Measurements from ENCODE around the gene NDST3.

The NDST3 gene

GRCh38 chr4:118226311-118227010 is 192.2 kb downstream of the NDST3 start:
- TF ChIP-seq OSR1 (CRISPR knock-in tag; IDR thresholded peaks at IDR 0.05) (no peak), ZFP3 (CRISPR knock-in tag; IDR thresholded peaks at IDR 0.05) (no peak), TOX (CRISPR knock-in tag; IDR thresholded peaks at IDR 0.05; ENCODE audit: borderline replicate concordance) (no peak), ZNF8 (CRISPR knock-in tag; IDR thresholded peaks at IDR 0.05) (no peak), GLIS3 (CRISPR knock-in tag; IDR thresholded peaks at IDR 0.05) (no peak), TCF4 (CRISPR knock-in tag; IDR thresholded peaks at IDR 0.05; ENCODE audit: borderline replicate concordance) (no peak), PPARA (CRISPR knock-in tag; IDR thresholded peaks at IDR 0.05; ENCODE audit: borderline replicate concordance) (no peak), BACH2 (CRISPR knock-in tag; IDR thresholded peaks at IDR 0.05; ENCODE audit: borderline replicate concordance) (no peak), ARNTL (CRISPR knock-in tag; IDR thresholded peaks at IDR 0.05; ENCODE audit: borderline replicate concordance, low read depth) (no peak)
- ATAC-seq, result no peak

- ATAC-seq, result no peak
- TF ChIP-seq TCF4 (CRISPR knock-in tag; IDR thresholded peaks at IDR 0.05; ENCODE audit: borderline replicate concordance) (no peak), BACH2 (CRISPR knock-in tag; IDR thresholded peaks at IDR 0.05; ENCODE audit: borderline replicate concordance) (no peak), TSHZ2 (CRISPR knock-in tag; IDR thresholded peaks at IDR 0.05) (no peak), TOX (CRISPR knock-in tag; IDR thresholded peaks at IDR 0.05; ENCODE audit: borderline replicate concordance) (no peak), CREB5 (CRISPR knock-in tag; IDR thresholded peaks at IDR 0.05; ENCODE audit: low read depth) (no peak), RARB (CRISPR knock-in tag; IDR thresholded peaks at IDR 0.05) (no peak), ZNF70 (CRISPR knock-in tag; IDR thresholded peaks at IDR 0.05) (no peak), SNAI2 (CRISPR knock-in tag; IDR thresholded peaks at IDR 0.05) (no peak), PPARA (CRISPR knock-in tag; IDR thresholded peaks at IDR 0.05; ENCODE audit: borderline replicate concordance) (no peak), ESRRG (CRISPR knock-in tag; IDR thresholded peaks at IDR 0.05) (no peak), CSRNP3 (CRISPR knock-in tag; IDR thresholded peaks at IDR 0.05) (no peak), POU6F1 (CRISPR knock-in tag; IDR thresholded peaks at IDR 0.05; ENCODE audit: borderline replicate concordance, low read depth) (no peak), CSDC2 (CRISPR knock-in tag; IDR thresholded peaks at IDR 0.05) (no peak), ZC3H10 (CRISPR knock-in tag; IDR thresholded peaks at IDR 0.05) (no peak), OSR1 (CRISPR knock-in tag; IDR thresholded peaks at IDR 0.05) (no peak)
Observed at GRCh38 chr4:118235566-118236120, 201.4 kb downstream of the NDST3 start.

- ATAC-seq, result no peak
- TF ChIP-seq ZNF70 (CRISPR knock-in tag; IDR thresholded peaks at IDR 0.05) (no peak), PPARA (CRISPR knock-in tag; IDR thresholded peaks at IDR 0.05; ENCODE audit: borderline replicate concordance) (no peak), ISL1 (CRISPR knock-in tag; IDR thresholded peaks at IDR 0.05) (no peak), TCF4 (CRISPR knock-in tag; IDR thresholded peaks at IDR 0.05; ENCODE audit: borderline replicate concordance) (no peak), ZNF8 (CRISPR knock-in tag; IDR thresholded peaks at IDR 0.05) (no peak), ARNTL (CRISPR knock-in tag; IDR thresholded peaks at IDR 0.05; ENCODE audit: borderline replicate concordance, low read depth) (no peak), ZC3H10 (CRISPR knock-in tag; IDR thresholded peaks at IDR 0.05) (no peak), CSDC2 (CRISPR knock-in tag; IDR thresholded peaks at IDR 0.05) (no peak), PATZ1 (CRISPR knock-in tag; IDR thresholded peaks at IDR 0.05; ENCODE audit: borderline replicate concordance) (no peak), ZNF565 (CRISPR knock-in tag; conservative IDR thresholded peaks at IDR 0.05; ENCODE audit: low read depth) (no peak), ZFP30 (CRISPR knock-in tag; IDR thresholded peaks at IDR 0.05) (no peak), CSRNP3 (CRISPR knock-in tag; IDR thresholded peaks at IDR 0.05) (no peak), CREB5 (CRISPR knock-in tag; IDR thresholded peaks at IDR 0.05; ENCODE audit: low read depth) (no peak), OSR1 (CRISPR knock-in tag; IDR thresholded peaks at IDR 0.05) (no peak)
Observed at GRCh38 chr4:118237531-118237930, 203.2 kb downstream of the NDST3 start.
